PC-3 (cell line): ENCODE results near the gene UGT1A10. TPM values are rescaled to one million over a fixed set of nuclear protein-coding genes. Genes with fewer than 3 reads are reported as not detected.

Source experiments
- ATAC-seq: fragments of 200-7000 bp; cut with Tn5 transposase; 2 replicates; pipeline ENCODE4 v1.9.1; 2020; ENCODE audit warnings: mild to moderate bottlenecking, moderate library complexity
- BruUV-seq: library from RNA; stranded (reverse); fragments of 400-500 nt; replicated peaks from 2 replicates; lab custom pipeline; 2021; lab: Mats Ljungman, UMichigan
- CTCF ChIA-PET: fragments of 300-600 bp; sonication (Branson Sonifier 250); formaldehyde crosslinking; loops from one replicate; lab custom pipeline; 2022; ENCODE audit warnings: antibody characterized with exemption; lab: Charles Lee
- POLR2A ChIA-PET: fragments of 300-600 bp; sonication (Branson Sonifier 250); formaldehyde crosslinking; loops from one replicate; lab custom pipeline; 2022; ENCODE audit warnings: antibody characterized with exemption; ENCODE audit not compliant: unreplicated experiment; lab: Charles Lee
- DNase-seq: peaks from one replicate; pipeline ENCODE4 v3.0.0-alpha.2; 2015
- H2AFZ ChIP-seq: fragments of 300-600 bp; sonication (generic); 2 replicates; pipeline ENCODE4 v1.6.0; 2016; ENCODE audit warnings: antibody characterized with exemption, low read length
- H3F3A ChIP-seq: fragments of 300-600 bp; sonication (generic); one replicate; pipeline ENCODE4 v1.6.0; 2017; ENCODE audit warnings: antibody characterized with exemption, low read length, control low read depth, mild to moderate bottlenecking; ENCODE audit not compliant: unreplicated experiment
- H3K27ac ChIP-seq: fragments of 300-600 bp; sonication (generic); 2 replicates; pipeline ENCODE4 v1.5.1; 2016; ENCODE audit warnings: mild to moderate bottlenecking, low read length
- H3K27me3 ChIP-seq: fragments of 300-600 bp; sonication (generic); 2 replicates; pipeline ENCODE4 v1.6.1; 2016; ENCODE audit warnings: low read length, mixed read lengths
- H3K36me3 ChIP-seq: fragments of 300-600 bp; sonication (generic); 2 replicates; pipeline ENCODE4 v1.6.1; 2016; ENCODE audit warnings: low read depth, mixed run types, low read length, mixed read lengths
- H3K4me1 ChIP-seq: fragments of 300-600 bp; sonication (generic); 2 replicates; pipeline ENCODE4 v1.5.1; 2016; ENCODE audit warnings: low read length; ENCODE audit not compliant: insufficient read depth
- H3K4me2 ChIP-seq: fragments of 300-600 bp; sonication (generic); 2 replicates; pipeline ENCODE4 v1.6.0; 2016; ENCODE audit warnings: low read length
- H3K4me3 ChIP-seq: fragments of 300-600 bp; sonication (generic); 2 replicates; pipeline ENCODE4 v1.5.1; 2016; ENCODE audit warnings: mild to moderate bottlenecking, low read length, mixed read lengths
- H3K79me2 ChIP-seq: fragments of 300-600 bp; sonication (generic); 2 replicates; pipeline ENCODE4 v1.6.1; 2017; ENCODE audit warnings: low read length, mixed read lengths
- H3K9ac ChIP-seq: fragments of 300-600 bp; sonication (generic); 2 replicates; pipeline ENCODE4 v1.6.0; 2016; ENCODE audit warnings: mild to moderate bottlenecking, low read length
- H3K9me2 ChIP-seq: fragments of 300-600 bp; sonication (generic); replicated peaks from 2 replicates; pipeline ENCODE4 v1.6.1; 2016; ENCODE audit warnings: mixed run types, low read length, mixed read lengths
- H3K9me3 ChIP-seq: fragments of 300-600 bp; sonication (generic); 2 replicates; pipeline ENCODE4 v1.6.1; 2016; ENCODE audit warnings: low read length, mixed read lengths
- H4K20me1 ChIP-seq: fragments of 300-600 bp; sonication (generic); 2 replicates; pipeline ENCODE4 v1.6.1; 2016; ENCODE audit warnings: low read length, mixed read lengths
- EZH2 ChIP-seq: fragments of 300-600 bp; sonication (generic); IDR thresholded peaks from one replicate; pipeline ENCODE4 v1.6.1; 2017; ENCODE audit warnings: antibody characterized with exemption, mild to moderate bottlenecking, low read length; ENCODE audit not compliant: unreplicated experiment
- EZH2phosphoT487 ChIP-seq: fragments of 300-600 bp; sonication (generic); IDR thresholded peaks from 2 replicates; pipeline ENCODE4 v1.6.1; 2018; ENCODE audit warnings: mild to moderate bottlenecking, antibody characterized with exemption, low read length, borderline replicate concordance
- intact Hi-C: fragments of 100-400 bp; cut with micrococcal nuclease; formaldehyde crosslinking; loops from 2 replicates; pipeline ENCODE4 v1.9.0; 2023
- total RNA-seq: library from RNA; depleted of rRNA; stranded (reverse); fragments of >200 nt; gene quantifications from 2 replicates; pipeline ENCODE4 v1.2.3, GENCODE V29; 2014
- TF ChIP-seq, protein P1 (sequence below): fragments of 300-600 bp; sonication (generic); conservative IDR thresholded peaks from 2 replicates; pipeline ENCODE4 v1.5.1; 2017; ENCODE audit warnings: antibody characterized with exemption, low read depth, mild to moderate bottlenecking, low read length

Gene UGT1A10
- total RNA-seq, 1 experiment from 2014 or later, result not detected

DNA sequence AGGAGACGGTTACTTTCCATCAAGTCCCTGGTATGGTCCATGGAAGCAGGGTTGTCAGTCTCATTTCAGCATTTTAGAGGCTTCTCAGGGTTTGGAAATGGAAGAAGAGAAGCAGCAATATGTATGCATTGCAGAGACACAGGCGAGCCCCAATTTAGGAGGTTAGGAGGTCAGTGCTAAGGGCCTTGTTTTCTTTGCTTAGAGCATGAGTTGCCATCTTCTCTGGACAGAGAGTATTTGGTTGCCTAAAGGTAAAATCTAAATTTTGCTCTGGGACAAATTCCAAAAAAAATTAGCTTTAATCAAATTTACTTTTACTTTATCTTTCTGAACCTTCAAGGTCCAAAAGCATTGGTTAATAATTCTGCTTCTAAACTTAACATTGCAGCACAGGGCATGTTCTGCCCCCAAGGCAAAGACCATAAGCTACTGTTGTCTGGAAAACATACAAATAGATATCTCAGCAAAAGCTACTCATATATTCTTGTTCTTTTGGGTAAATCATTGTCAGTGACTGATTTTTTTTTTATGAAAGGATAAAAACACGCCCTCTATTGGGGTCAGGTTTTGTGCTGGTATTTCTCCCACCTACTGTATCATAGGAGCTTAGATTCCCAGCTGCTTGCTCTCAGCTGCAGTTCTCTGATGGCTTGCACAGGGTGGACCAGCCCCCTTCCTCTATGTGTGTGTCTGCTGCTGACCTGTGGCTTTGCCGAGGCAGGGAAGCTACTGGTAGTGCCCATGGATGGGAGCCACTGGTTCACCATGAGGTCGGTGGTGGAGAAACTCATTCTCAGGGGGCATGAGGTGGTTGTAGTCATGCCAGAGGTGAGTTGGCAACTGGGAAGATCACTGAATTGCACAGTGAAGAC lies 35.3 kb downstream of the UGT1A10 start, which contains the start of gene UGT1A9:
Gene UGT1A9 (plus strand): TSS at position 609 of the 872 bp plus-strand sequence. CDS start 37 bp downstream, at position 646.
- Histone ChIP-seq H4K20me1 (no peaks in the 10 kb centered on the region), H3K79me2 (no peaks in the 10 kb centered on the region), H2AFZ (no peak within 1 kb of the TSS), H3K4me3 (no peak within 1 kb of the TSS), H3K9me2 (no peaks in the 10 kb centered on the region), H3F3A (no peaks in the 10 kb centered on the region), H3K27me3 (no peaks in the 10 kb centered on the region), H3K4me2 (no peak within 1 kb of the TSS), H3K9ac (no peak within 1 kb of the TSS), H3K9me3 (no peaks in the 10 kb centered on the region), H3K27ac (no peak within 1 kb of the TSS), H3K36me3 (no peaks in the 10 kb centered on the region), H3K4me1 (no peaks in the 10 kb centered on the region)
- POLR2A ChIA-PET, result interaction anchor here (0.7 kb wide), 1 partner anchor 12 kb away, joined by 3 read pairs; no protein-coding TSS in a partner anchor
- TF ChIP-seq, protein P1, sequence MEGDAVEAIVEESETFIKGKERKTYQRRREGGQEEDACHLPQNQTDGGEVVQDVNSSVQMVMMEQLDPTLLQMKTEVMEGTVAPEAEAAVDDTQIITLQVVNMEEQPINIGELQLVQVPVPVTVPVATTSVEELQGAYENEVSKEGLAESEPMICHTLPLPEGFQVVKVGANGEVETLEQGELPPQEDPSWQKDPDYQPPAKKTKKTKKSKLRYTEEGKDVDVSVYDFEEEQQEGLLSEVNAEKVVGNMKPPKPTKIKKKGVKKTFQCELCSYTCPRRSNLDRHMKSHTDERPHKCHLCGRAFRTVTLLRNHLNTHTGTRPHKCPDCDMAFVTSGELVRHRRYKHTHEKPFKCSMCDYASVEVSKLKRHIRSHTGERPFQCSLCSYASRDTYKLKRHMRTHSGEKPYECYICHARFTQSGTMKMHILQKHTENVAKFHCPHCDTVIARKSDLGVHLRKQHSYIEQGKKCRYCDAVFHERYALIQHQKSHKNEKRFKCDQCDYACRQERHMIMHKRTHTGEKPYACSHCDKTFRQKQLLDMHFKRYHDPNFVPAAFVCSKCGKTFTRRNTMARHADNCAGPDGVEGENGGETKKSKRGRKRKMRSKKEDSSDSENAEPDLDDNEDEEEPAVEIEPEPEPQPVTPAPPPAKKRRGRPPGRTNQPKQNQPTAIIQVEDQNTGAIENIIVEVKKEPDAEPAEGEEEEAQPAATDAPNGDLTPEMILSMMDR, result no peak
- no peak for TF ChIP-seq EZH2phosphoT487
- no peak for TF ChIP-seq EZH2
- intact Hi-C loops, result no loop called here
- ATAC-seq, result no peak
- no TSS peak for BruUV-seq
- CTCF ChIA-PET, result no interaction called here
- DNase-seq, result no peak

- H3K9me3 ChIP-seq, result no peaks in the 10 kb centered on the region
- no peak overlapping the region for H3K9ac ChIP-seq
- no peaks in the 10 kb centered on the region for H3K4me1 ChIP-seq
- no peaks in the 10 kb centered on the region for H3K27me3 ChIP-seq
- H3K36me3 ChIP-seq, result no peaks in the 10 kb centered on the region
- BruUV-seq, result no TSS peak
- no peak for TF ChIP-seq EZH2phosphoT487
- no peak for TF ChIP-seq EZH2
- no peak overlapping the region for H2AFZ ChIP-seq
- intact Hi-C loops, result no loop called here
- H3F3A ChIP-seq, result no peaks in the 10 kb centered on the region
- ChIA-PET CTCF (no interaction called here), POLR2A (no interaction called here)
- no peak overlapping the region for H3K4me2 ChIP-seq
- ATAC-seq, result no peak
- H3K27ac ChIP-seq, result no peak overlapping the region
- no peak overlapping the region for H3K4me3 ChIP-seq
- H3K9me2 ChIP-seq, result no peaks in the 10 kb centered on the region
- DNase-seq, result no peak
- no peaks in the 10 kb centered on the region for H4K20me1 ChIP-seq
- H3K79me2 ChIP-seq, result no peaks in the 10 kb centered on the region
These were observed 36.6 kb downstream of the UGT1A10 start for GRCh38 chr2:233672886-233673285.

- no peaks in the 10 kb centered on the region for H3K27me3 ChIP-seq
- no peak overlapping the region for H3K4me3 ChIP-seq
- intact Hi-C loops, result no loop called here
- no peaks in the 10 kb centered on the region for H4K20me1 ChIP-seq
- BruUV-seq, result no TSS peak
- no peak overlapping the region for H3K9ac ChIP-seq
- H3K36me3 ChIP-seq, result no peaks in the 10 kb centered on the region
- H3K9me3 ChIP-seq, result no peaks in the 10 kb centered on the region
- POLR2A ChIA-PET, result no interaction called here
- TF ChIP-seq, protein P1, result no peak
- TF ChIP-seq EZH2phosphoT487, result no peak
- TF ChIP-seq EZH2, result no peak
- H3F3A ChIP-seq, result no peaks in the 10 kb centered on the region
- no peaks in the 10 kb centered on the region for H3K79me2 ChIP-seq
- DNase-seq, result no peak
- H3K4me2 ChIP-seq, result no peak overlapping the region
- no peaks in the 10 kb centered on the region for H3K4me1 ChIP-seq
- CTCF ChIA-PET, result no interaction called here
- no peak for ATAC-seq
- no peak overlapping the region for H3K27ac ChIP-seq
- H2AFZ ChIP-seq, result no peak overlapping the region
- no peaks in the 10 kb centered on the region for H3K9me2 ChIP-seq
These were observed 37.6 kb downstream of the UGT1A10 start for GRCh38 chr2:233673896-233674295.
